ENCODE results near the gene MINDY4.

The MINDY4 gene

DNA sequence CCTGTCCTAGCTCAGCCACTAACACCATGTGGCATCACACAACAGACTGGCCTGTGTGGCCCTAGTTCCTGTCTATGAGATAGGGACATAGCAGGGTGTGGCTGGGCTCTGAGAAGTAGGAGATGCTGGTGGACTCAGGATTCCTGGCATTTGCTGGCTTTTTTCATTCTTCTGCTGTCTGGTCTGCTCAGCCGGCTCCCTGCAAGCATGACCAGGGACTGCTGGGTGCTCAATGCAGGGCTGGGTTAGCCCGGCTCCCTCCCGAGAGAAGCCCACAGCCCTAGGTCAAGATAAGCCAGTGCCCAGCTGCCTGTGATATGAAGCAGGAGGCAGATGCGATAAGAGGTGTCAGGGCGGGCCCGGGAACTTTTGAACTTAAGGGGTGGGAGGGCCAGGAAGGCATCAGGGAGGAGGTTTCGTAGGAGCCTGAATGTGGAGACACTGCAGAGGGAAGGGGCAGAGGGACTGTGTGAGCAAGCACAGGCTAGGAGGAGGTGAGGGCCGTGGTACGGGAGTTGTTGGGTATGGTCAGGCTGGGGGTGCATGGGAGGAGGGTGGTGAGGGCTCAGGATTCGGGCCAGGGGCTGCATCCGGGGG, 143.9 kb downstream of the MINDY4 start:
- no peak for DNase-seq (ENCODE audit: low read depth in 2 of 2)

DNA sequence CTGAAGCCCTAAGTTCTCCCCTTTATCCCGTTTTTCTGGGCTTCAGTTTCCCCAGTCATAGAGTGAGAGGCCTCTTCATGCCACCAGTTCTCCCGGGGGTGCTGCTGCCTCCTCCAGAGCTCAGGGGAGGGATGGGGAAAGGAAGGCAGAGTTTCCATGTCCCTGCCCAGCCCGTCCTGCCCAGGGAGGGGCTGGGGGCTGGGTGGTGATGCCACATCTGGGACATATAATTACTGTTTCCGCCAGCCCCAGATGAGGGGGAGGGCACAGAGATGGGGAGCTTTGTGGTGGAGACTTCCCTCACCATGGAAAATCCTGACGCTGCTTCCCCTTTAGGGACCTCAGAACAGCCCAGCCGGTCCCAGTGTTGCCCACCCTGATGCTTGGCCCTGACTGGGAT, 144.5 kb downstream of the MINDY4 start:
- DNase-seq (ENCODE audit: low read depth in 2 of 2) = no peak

DNA sequence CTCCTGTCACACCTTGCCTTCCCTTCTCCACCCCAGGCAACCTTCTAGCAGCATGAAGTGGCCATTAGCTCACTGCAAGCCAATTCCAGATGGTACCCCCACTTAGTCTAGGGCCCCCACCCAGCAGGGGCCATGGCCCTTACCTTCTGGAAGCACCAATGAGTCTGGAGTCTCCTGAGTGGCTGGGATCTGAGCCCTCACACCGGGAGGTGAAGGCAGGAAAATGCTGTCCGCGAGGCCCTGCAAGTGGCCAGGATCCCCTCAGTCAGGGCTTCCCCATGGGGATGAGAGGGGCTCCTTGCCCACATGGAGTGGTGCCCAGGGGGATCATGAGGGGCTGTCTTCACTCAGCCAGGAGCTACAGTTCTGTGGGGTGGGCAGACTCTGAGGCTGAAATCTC, 145.0 kb downstream of the MINDY4 start:
- no peak for DNase-seq (ENCODE audit: low read depth in 2 of 2)

DNA sequence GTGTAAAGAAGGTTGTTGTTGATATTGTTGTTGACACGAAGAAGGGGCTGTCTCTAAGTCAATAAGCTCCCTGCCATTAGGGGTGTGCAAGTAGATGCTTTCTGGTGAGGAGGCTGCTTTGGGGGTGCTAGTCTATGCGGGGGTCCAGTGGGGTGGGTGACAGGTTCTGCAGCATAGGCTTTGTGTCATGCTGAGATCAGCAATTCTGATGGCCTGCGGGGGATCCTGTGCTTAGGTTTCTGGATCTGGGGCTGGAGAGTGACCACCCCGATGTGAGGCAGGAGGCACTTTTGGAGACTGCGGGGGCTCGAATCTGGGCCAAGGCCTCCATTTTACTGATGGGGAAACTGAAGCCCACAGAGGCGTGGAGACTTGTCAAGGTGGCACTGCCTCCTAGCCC, 145.6 kb downstream of the MINDY4 start:
- no peak for DNase-seq (ENCODE audit: low read depth in 2 of 2)

- no peak for DNase-seq (ENCODE audit: low read depth in 2 of 2)
These were observed 146.1 kb downstream of the MINDY4 start for GRCh38 chr7:30917216-30917893.

GRCh38 chr7:30918676-30919075, 147.5 kb downstream of the MINDY4 start:
- no peak for DNase-seq (ENCODE audit: low read depth in 2 of 2)

DNA sequence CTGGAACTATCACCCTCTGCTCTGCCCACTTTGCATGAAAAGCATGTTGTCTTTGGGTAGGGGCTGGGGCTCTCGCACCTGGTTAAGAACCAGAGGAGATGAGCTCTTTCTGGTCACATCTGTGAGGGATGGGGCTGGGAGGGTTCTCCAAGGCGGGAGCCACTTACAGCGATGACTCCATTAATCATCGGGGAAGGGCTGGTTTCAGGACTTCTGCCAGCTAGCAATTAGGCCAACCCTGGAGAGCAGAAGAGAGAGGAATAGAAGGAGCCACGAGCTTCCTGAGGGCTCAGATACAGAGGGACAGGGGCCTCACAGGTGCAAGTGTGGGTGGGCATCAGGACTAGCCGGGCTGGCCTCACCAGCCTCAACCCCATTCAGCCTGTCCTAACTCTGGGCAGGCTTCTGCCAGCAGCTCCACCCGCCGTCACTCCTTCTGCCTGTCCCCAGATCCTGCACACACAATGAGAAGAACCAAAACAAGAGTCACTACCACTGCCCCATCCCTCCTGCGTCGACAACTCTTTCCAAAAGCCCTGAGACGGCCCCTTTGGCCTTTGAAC, 148.9 kb downstream of the MINDY4 start:
- DNase-seq (ENCODE audit: low read depth in 2 of 2) = no peak

GRCh38 chr7:30920584-30921539, 149.6 kb downstream of the MINDY4 start:
- no peak for DNase-seq (ENCODE audit: low read depth in 2 of 2)

DNA sequence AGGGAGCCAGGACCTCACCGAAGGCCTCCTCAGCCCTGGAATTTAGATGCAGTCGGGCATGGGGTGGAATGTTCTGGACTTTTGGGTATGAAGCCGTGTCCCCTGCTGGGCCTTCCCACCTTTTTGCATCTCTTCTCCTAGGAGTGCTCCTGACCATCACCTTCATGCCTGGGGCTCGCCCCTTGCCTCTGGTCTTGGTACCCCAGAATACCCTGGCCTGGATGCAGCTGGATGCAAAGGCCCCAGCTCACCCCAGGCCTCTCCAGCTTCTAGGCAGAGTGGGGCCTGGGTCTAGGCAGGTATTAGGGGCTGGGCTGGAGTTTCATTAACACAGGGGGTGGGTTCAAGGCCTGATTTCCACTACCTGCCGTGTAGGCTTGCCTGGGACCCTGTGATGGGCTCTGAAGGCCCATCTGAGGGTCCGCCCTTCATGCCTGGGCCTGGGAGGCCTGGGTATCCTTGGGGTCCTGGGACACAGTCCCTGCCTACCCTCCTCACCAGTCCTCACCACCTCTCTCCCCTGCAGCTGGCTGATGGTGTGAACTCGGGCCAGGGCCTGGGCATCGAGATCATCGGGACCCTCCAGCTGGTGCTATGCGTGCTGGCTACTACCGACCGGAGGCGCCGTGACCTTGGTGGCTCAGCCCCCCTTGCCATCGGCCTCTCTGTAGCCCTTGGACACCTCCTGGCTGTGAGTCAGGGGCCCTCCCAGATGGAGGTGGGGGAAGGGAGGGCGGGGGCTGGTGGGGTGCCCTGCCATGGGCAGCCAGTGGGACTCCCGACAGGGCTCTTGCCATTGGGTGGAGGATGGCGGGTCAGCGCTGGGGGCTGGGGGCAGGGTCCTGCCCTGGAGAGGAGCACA, 150.6 kb downstream of the MINDY4 start:
- no peak for DNase-seq (ENCODE audit: low read depth in 2 of 2)

- no peak for DNase-seq (ENCODE audit: low read depth in 2 of 2)
These were observed 151.4 kb downstream of the MINDY4 start for GRCh38 chr7:30922596-30922995.

- DNase-seq (ENCODE audit: low read depth in 2 of 2) = no peak
These were observed 152.0 kb downstream of the MINDY4 start for GRCh38 chr7:30923009-30923773.

DNA sequence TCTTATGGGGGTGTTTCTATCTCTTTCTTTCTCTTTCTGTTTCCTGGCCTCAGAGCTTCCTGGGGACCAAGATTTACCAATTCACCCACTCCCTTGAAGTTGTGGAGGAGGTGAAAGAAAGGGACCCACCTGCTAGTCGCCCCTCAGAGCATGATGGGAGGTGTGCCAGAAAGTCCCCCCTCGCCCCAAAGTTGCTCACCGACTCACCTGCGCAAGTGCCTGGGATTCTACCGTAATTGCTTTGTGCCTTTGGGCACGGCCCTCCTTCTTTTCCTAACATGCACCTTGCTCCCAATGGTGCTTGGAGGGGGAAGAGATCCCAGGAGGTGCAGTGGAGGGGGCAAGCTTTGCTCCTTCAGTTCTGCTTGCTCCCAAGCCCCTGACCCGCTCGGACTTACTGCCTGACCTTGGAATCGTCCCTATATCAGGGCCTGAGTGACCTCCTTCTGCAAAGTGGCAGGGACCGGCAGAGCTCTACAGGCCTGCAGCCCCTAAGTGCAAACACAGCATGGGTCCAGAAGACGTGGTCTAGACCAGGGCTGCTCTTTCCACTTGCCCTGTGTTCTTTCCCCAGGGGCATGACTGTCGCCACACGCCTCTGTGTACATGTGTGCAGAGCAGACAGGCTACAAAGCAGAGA, 152.7 kb downstream of the MINDY4 start:
- DNase-seq (ENCODE audit: low read depth in 2 of 2) = no peak

- DNase-seq (ENCODE audit: low read depth in 2 of 2) = no peak
These were observed 153.4 kb downstream of the MINDY4 start for GRCh38 chr7:30924624-30925023.

GRCh38 chr7:30925117-30925516, 153.9 kb downstream of the MINDY4 start:
- no peak for DNase-seq (ENCODE audit: low read depth in 2 of 2)

DNA sequence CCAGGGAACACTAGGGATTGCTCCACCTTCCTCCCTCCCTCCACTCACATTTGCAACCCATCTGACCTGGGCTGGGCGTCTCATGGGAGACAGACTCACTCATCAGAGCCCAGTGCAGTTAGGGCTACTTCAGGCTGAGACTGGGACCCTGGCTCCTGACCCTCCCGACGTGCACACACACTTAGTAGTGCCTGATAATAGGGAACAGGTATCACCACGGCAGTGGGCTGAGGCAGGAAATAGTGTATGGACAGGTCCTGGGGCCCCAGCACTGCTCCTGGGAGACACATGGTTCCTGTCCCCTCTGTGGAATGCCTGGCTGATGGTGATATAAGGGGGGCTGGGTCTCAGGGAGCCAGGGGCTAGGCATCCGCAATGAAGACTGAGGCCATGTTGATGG, 154.7 kb downstream of the MINDY4 start:
- no peak for DNase-seq (ENCODE audit: low read depth in 2 of 2)

DNA sequence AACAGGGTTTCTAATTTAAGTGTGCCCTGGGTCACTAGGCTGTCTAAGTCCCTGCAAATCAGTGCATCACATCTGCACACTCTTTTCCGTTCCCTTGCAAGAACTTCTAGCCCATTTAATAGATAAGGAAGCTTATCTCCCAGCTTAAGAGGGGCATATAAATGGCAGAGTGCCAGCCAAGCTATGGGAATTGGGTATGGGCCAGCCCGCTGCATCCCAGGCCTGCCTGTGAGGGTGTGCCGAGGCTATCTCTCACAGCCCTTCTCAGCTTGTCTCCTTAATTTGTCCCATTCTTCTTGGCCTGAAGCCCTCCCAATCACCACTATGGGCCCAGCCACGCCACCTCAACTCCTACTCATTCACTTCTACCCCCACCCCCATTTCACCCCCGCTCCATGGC, 155.1 kb downstream of the MINDY4 start:
- DNase-seq (ENCODE audit: low read depth in 2 of 2) = no peak

GRCh38 chr7:30927040-30927439, 155.8 kb downstream of the MINDY4 start:
- DNase-seq (ENCODE audit: low read depth in 2 of 2) = no peak

DNA sequence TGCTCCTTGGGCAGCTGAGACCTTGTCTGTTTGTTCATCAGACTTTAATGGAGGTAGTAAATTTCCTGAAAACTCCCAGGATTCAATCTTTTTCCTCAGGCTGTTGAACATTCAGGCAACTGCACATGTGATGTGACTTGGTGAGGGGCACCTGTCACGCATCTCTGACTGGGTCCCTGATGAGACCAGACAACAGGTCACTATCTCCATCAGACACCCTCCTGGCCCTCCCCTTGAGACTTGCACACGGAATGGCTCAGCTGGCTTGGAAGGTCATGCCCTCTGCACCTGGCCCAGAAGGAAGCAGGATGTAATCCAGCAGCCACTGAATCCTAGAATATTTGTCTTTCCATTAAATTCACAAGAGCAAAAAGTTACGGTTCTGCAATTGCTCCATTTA, 156.3 kb downstream of the MINDY4 start:
- no peak for DNase-seq (ENCODE audit: low read depth in 2 of 2)

DNA sequence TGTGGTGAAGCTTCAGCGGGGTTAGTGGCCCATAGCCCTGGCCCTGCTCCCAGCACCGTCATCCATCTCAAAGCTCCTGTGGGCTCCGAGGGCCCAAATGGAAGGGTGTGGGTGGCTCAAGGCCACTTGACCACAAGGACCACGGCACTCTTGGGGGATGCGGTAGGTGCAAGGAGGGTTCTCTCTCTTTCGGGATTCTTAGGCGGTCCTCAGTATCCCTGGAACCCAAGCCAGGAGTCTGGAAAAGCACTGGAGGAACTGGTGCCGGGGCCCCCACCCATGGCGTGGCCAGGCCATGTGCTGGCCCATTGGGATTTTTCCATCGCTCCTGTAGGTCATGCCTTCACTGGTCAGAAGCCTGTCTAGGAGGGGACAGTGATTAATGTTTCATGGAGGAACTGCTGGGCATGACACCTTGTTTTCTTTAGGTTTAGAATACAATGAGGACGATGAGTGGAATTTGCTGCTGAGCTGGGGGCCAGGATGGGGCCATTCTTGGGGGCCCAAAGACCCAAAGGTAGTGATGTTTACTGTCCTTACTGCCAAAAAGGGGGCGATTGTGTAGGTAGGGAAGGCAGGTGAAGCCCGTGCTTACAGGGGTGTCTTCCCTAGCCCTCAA, 157.1 kb downstream of the MINDY4 start:
- no peak for DNase-seq (ENCODE audit: low read depth in 2 of 2)

DNA sequence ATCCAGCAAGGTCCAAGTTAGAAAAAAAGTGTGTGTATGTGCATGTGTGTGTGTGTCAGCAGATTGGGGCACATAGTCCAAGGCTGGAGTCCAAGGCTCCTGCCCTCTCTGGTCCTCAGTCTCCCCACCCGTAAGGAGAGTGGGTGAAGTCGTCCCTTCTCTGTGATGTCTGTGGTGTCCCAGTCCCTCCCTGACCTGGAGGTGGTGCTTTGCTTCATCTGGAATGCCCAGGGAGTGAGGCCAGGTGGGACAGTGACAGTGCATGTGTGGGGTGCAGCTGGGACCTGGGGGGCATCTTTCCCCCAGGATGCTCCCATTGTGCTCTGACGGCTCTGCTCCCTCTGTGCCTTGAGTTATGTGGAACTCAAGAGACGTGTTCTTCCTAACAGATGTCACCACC, 158.5 kb downstream of the MINDY4 start:
- no peak for DNase-seq (ENCODE audit: low read depth in 2 of 2)
